Neutrophil (primary cell): Measurements from ENCODE around the gene TLR5.

Source experiments
- H3K27ac ChIP-seq: fragments of 200-600 bp; sonication (generic); 2 replicates; pipeline ENCODE4 v1.5.1; 2016; ENCODE audit warnings: mild to moderate bottlenecking, moderate library complexity
- H3K27me3 ChIP-seq: fragments of 200-600 bp; sonication (generic); 2 replicates; pipeline ENCODE4 v1.6.0; 2016; ENCODE audit warnings: mild to moderate bottlenecking
- H3K36me3 ChIP-seq: fragments of 200-600 bp; sonication (generic); 2 replicates; pipeline ENCODE4 v1.5.1; 2017
- H3K4me1 ChIP-seq, 2 experiments: fragments of 200-600 bp in 1 of 2; sonication (generic) in 1 of 2; 1 replicate in 1 of 2; 2 replicates in 1 of 2; pipeline versions ENCODE4 v1.5.1 to v1.6.1; 2013 to 2016; ENCODE audit warnings: low read depth in 1 of 2, low read length in 1 of 2, mild to moderate bottlenecking in 1 of 2, moderate library complexity in 1 of 2; ENCODE audit not compliant: control insufficient read depth in 1 of 2, insufficient read depth in 1 of 2
- H3K4me3 ChIP-seq, 2 experiments: fragments of 200-600 bp in 1 of 2; sonication (generic) in 1 of 2; 1 replicate in 1 of 2; 2 replicates in 1 of 2; pipeline ENCODE4 v1.5.1; 2013 to 2016; ENCODE audit warnings: low read depth in 1 of 2, low read length in 1 of 2, mild to moderate bottlenecking in 1 of 2, moderate library complexity in 1 of 2
- H3K9me3 ChIP-seq: fragments of 200-600 bp; sonication (generic); 2 replicates; pipeline ENCODE4 v1.5.1; 2016
- TF ChIP-seq, protein P1 (sequence below): fragments of 200-600 bp; sonication (generic); IDR thresholded peaks from 2 replicates; pipeline ENCODE4 v1.5.1; 2016; ENCODE audit warnings: antibody characterized with exemption

TLR5 gene

DNA sequence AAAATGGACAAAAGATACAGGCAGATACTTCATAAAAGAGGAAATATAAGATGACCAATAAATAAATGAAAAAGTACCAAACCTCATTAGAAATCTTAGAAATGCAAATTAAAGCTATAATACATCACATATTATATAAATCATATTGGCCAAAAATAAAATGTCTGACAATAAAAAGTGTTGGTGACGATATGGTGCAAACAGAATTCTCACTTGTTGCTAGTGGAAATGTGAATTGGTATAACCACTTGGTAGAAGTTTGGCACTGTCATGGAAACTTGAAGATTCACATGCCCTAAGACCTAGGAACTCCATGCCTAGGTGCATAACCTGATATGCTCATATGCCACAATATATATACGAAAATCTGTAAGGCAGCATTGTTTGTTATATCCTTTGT is 4.4 kb upstream of the TLR5 start:
- Histone ChIP-seq H3K4me1 (peaks cover 17 to 22% of the 10 kb centered on the region in 2 experiments), H3K27me3 (peaks cover 17% of the 10 kb centered on the region), H3K9me3 (no peaks in the 10 kb centered on the region), H3K36me3 (no peaks in the 10 kb centered on the region), H3K4me3 (no peak overlapping the region), H3K27ac (no peak overlapping the region)
- TF ChIP-seq, protein P1, sequence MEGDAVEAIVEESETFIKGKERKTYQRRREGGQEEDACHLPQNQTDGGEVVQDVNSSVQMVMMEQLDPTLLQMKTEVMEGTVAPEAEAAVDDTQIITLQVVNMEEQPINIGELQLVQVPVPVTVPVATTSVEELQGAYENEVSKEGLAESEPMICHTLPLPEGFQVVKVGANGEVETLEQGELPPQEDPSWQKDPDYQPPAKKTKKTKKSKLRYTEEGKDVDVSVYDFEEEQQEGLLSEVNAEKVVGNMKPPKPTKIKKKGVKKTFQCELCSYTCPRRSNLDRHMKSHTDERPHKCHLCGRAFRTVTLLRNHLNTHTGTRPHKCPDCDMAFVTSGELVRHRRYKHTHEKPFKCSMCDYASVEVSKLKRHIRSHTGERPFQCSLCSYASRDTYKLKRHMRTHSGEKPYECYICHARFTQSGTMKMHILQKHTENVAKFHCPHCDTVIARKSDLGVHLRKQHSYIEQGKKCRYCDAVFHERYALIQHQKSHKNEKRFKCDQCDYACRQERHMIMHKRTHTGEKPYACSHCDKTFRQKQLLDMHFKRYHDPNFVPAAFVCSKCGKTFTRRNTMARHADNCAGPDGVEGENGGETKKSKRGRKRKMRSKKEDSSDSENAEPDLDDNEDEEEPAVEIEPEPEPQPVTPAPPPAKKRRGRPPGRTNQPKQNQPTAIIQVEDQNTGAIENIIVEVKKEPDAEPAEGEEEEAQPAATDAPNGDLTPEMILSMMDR: no peak

DNA sequence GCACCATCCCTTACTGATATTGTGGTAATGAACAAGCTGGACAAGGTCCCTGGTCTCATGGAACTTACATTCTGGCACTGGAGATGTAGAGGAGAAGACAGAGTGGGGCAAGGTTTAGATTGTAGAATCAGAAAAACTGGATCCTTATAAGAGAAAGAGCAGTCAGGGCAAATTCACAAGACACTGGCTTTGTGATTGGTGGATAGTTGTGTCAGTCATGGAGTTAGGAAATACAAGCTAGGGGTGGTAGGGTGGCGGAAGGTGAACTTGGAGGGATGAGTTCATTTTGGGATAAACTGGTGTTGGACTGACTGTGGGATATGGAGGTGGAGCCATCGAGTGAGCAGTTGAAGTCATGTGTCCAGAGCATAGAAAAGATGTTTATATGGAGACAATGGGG is 3.7 kb upstream of the TLR5 start:
- Histone ChIP-seq H3K4me1 (peaks cover 17 to 28% of the 10 kb centered on the region in 2 experiments), H3K36me3 (no peaks in the 10 kb centered on the region), H3K27me3 (peaks cover 23% of the 10 kb centered on the region), H3K27ac (no peak overlapping the region), H3K9me3 (no peaks in the 10 kb centered on the region), H3K4me3 (no peak overlapping the region)
- TF ChIP-seq, protein P1: no peak

DNA sequence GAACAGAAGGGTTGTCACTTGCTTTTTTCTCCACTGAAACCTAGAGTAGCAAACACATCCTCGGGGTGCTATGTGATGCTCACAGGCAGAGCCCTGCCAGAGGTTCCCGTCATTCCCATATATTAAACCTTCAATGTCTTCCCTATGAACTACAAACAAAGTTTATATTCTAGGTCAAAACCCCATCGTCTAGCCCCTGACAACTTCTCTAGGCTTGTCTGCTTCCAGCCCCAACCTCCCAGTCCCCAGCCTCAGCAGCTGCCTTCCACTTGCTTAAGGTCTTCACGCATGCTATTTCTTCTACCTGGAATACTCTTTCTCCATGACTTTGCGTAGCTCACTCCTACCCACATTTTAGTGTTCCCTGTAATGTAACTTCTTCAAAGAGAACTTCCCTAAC is 1.9 kb upstream of the TLR5 start:
- Histone ChIP-seq H3K27ac (no peak overlapping the region), H3K4me1 (peaks cover 17 to 45% of the 10 kb centered on the region in 2 experiments), H3K4me3 (no peak overlapping the region), H3K9me3 (no peaks in the 10 kb centered on the region), H3K27me3 (peaks cover 23% of the 10 kb centered on the region), H3K36me3 (no peaks in the 10 kb centered on the region)
- TF ChIP-seq, protein P1: no peak

DNA sequence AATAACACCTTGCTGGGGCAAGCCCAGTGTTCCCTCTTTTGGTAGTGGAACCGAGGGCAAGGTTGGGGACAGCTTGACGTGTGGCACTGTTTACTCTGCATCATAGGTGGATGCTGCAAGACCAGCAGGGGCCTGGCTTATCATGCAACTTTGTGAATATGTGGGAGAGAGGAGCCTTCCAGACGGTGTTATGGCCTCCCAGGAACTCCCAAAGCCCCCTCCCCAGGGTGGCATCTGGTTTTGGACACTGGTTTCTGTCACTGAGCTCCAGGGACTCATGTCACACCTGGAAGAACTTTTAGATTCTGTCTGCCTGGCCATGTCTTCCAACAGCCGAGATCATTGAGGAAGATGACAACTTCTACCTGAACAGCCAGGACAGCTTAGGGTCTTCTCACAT is 1.4 kb upstream of the TLR5 start:
- Histone ChIP-seq H3K36me3 (no peaks in the 10 kb centered on the region), H3K4me1 (peaks cover 17 to 45% of the 10 kb centered on the region in 2 experiments), H3K27ac (no peak overlapping the region), H3K27me3 (peaks cover 23% of the 10 kb centered on the region), H3K4me3 (no peak overlapping the region), H3K9me3 (no peaks in the 10 kb centered on the region)
- TF ChIP-seq, protein P1: no peak

DNA sequence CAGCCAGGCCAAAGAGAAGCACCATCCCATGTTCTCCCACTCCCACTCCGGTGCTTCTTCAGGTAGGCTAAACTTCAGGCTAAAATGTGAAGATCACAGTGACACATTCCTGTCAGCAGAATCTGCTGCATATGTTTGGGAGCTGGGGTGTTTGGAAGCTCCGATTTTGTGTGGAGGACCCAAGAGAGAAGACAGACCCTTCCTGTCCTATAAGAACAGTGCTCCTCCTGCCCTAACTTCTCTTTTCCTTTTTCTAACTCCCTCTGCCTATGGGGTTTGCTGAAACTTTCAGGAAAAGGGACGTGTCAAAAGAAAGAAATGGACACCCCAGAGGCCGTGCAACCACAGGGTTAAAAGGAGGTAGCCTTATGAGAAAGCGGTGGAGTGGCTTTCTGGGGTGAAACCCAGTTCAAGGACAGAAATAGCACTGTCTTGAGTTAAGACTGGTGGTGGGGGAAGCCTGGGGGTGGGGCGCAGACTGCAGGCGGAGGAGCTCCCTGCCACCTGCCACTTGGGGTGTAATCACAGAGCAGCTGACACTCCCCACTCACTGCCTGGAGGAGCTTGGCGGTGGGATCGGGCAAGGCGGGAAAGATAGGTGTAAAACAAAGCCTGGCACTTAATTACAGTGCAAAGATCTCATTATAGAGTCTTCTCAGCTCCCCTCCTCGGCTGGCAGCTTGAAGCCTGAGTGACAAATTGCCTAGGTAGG is 645 bp upstream of the TLR5 start:
- TF ChIP-seq, protein P1: no peak
- peak overlapping the region; percentile 72 to 82 for H3K4me3 ChIP-seq
- H3K36me3 ChIP-seq: no peaks in the 10 kb centered on the region

More for the DNA sequence above, 645 bp upstream of the TLR5 start:
- no peak overlapping the region for H3K27ac ChIP-seq
- H3K9me3 ChIP-seq: no peaks in the 10 kb centered on the region
- H3K27me3 ChIP-seq: peaks cover 23% of the 10 kb centered on the region
- H3K4me1 ChIP-seq: peaks cover 17 to 52% of the 10 kb centered on the region in 2 experiments
